K562 (cell line): ENCODE results near the gene ZC3H6. TPM values are rescaled to one million over a fixed set of nuclear protein-coding genes. Genes with fewer than 3 reads are reported as not detected.

Source experiments
- CC2D1A ChIP-seq: fragments of 450-650 bp; IDR thresholded peaks from 2 replicates; pipeline ENCODE4 v1.6.1; 2017; ENCODE audit warnings: mild to moderate bottlenecking
- CHD7 ChIP-seq: fragments of 200-600 bp; sonication (generic); IDR thresholded peaks from one replicate; pipeline ENCODE4 v1.6.1; 2012; ENCODE audit warnings: mild to moderate bottlenecking, low read depth, low read length, inconsistent platforms
- OTX1 ChIP-seq: fragments of 450-650 bp; formaldehyde crosslinking; IDR thresholded peaks from 2 replicates; pipeline ENCODE4 v1.4.0; 2022; ENCODE audit warnings: mild to moderate bottlenecking
- SMAD1 ChIP-seq: fragments of 150-350 bp; IDR thresholded peaks from 2 replicates; pipeline ENCODE4 v1.6.1; 2014; ENCODE audit warnings: low read length, low read depth; ENCODE audit not compliant: partially characterized antibody
- TSC22D4 ChIP-seq: fragments of 450-650 bp; IDR thresholded peaks from 2 replicates; pipeline ENCODE4 v1.6.1; 2016; ENCODE audit warnings: missing genetic modification characterization, missing biosample characterization, control low read depth
- U2AF1 ChIP-seq: fragments of 200-400 bp; formaldehyde crosslinking; optimal IDR thresholded peaks from 2 replicates; pipeline ENCODE3; 2017; ENCODE audit warnings: mild to moderate bottlenecking, low read depth, low read length, moderate library complexity
- USF1 ChIP-seq: sonication (generic); formaldehyde crosslinking; IDR thresholded peaks from 2 replicates; pipeline ENCODE4 v1.9.0; 2022; ENCODE audit warnings: mild to moderate bottlenecking, missing genetic modification reagents
- ZBTB7A ChIP-seq: IDR thresholded peaks from 2 replicates; pipeline ENCODE4 v1.6.1; 2011; ENCODE audit warnings: low read depth, mild to moderate bottlenecking, low read length, moderate library complexity, borderline replicate concordance; ENCODE audit not compliant: control insufficient read depth
- ZNF41 ChIP-seq: fragments of 250-450 bp; sonication (Bioruptor Pico); conservative IDR thresholded peaks from 2 replicates; pipeline ENCODE4 v1.4.0; 2020; ENCODE audit warnings: mild to moderate bottlenecking
- ZNF668 ChIP-seq: fragments of 250-450 bp; sonication (Bioruptor Pico); IDR thresholded peaks from 2 replicates; pipeline ENCODE4 v1.8.0; 2022; ENCODE audit warnings: mild to moderate bottlenecking, inconsistent platforms
- ZNF695 ChIP-seq: fragments of 450-650 bp; formaldehyde crosslinking; IDR thresholded peaks from 2 replicates; pipeline ENCODE4 v1.4.0; 2020; ENCODE audit warnings: mild to moderate bottlenecking, moderate library complexity
- ZNF717 ChIP-seq: fragments of 250-450 bp; sonication (Bioruptor Pico); IDR thresholded peaks from 2 replicates; pipeline ENCODE4 v1.5.0; 2021
- polyA plus RNA-seq, 8 experiments: library from polyadenylated mRNA; depleted of rRNA in 4 of 8; stranded (reverse) in 5 of 8; unstranded in 3 of 8; fragments of >200 nt; fragmentation: Nextera tagmentation in 2 of 8; fragmentation: Illumina TruSeq in 1 of 8; extraction: Ambion mirVana in 2 of 8; extraction: Trizol in 1 of 8; gene quantifications; 2 replicates each; pipeline versions ENCODE4 v1.2.1 to v1.2.3, GENCODE V29; 2011 to 2014; ENCODE audit warnings: inconsistent platforms in 1 of 8, missing spikeins in 1 of 8
- total RNA-seq, 7 experiments: library from RNA; depleted of rRNA in 6 of 7; stranded (reverse); fragments of >200 nt in 6 of 7; fragmentation: Illumina TruSeq in 2 of 7; extraction: Trizol in 2 of 7; gene quantifications; 2 replicates each; pipeline versions ENCODE4 v1.2.1 to v1.2.3, GENCODE V29; 2011 to 2021; ENCODE audit warnings: low replicate concordance in 1 of 7
- TF ChIP-seq, protein P1 (sequence below): sonication (generic); formaldehyde crosslinking; IDR thresholded peaks from 2 replicates; pipeline ENCODE4 v1.8.0; 2023; ENCODE audit warnings: mild to moderate bottlenecking, missing genetic modification reagents

The ZC3H6 gene
- total and polyA plus RNA-seq, 9 of the 15 experiments (the other 6 are each of a cell fraction or from before 2014, with no cell fraction given) = 0.45 to 1.9 (median 1.5) TPM

GRCh38 chr2:112272669-112273068 lies 2.7 kb upstream of the ZC3H6 start (continued):
- TF ChIP-seq, protein P1, sequence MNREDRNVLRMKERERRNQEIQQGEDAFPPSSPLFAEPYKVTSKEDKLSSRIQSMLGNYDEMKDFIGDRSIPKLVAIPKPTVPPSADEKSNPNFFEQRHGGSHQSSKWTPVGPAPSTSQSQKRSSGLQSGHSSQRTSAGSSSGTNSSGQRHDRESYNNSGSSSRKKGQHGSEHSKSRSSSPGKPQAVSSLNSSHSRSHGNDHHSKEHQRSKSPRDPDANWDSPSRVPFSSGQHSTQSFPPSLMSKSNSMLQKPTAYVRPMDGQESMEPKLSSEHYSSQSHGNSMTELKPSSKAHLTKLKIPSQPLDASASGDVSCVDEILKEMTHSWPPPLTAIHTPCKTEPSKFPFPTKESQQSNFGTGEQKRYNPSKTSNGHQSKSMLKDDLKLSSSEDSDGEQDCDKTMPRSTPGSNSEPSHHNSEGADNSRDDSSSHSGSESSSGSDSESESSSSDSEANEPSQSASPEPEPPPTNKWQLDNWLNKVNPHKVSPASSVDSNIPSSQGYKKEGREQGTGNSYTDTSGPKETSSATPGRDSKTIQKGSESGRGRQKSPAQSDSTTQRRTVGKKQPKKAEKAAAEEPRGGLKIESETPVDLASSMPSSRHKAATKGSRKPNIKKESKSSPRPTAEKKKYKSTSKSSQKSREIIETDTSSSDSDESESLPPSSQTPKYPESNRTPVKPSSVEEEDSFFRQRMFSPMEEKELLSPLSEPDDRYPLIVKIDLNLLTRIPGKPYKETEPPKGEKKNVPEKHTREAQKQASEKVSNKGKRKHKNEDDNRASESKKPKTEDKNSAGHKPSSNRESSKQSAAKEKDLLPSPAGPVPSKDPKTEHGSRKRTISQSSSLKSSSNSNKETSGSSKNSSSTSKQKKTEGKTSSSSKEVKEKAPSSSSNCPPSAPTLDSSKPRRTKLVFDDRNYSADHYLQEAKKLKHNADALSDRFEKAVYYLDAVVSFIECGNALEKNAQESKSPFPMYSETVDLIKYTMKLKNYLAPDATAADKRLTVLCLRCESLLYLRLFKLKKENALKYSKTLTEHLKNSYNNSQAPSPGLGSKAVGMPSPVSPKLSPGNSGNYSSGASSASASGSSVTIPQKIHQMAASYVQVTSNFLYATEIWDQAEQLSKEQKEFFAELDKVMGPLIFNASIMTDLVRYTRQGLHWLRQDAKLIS (CRISPR knock-in tag) = no peak; the same call in 1 of the 2 replicates
- TF ChIP-seq USF1 (CRISPR knock-in tag) (no peak), SMAD1 (no peak), ZNF41 (CRISPR knock-in tag) (no peak), CHD7 (no peak), CC2D1A (no peak), ZBTB7A (no peak), ZNF717 (no peak), U2AF1 (no peak), OTX1 (no peak), ZNF695 (no peak), ZNF668 (CRISPR knock-in tag) (no peak), TSC22D4 (tag) (no peak)
